GM21390 (cell line): Measurements from ENCODE around the gene PEX5L.

Experiments
- ATAC-seq: cut with Tn5 transposase; IDR thresholded peaks from one replicate; pipeline ENCODE4 v1.9.1; 2021; ENCODE audit not compliant: unreplicated experiment

Gene PEX5L

GRCh38 chr3:179852142-179852905 is 184.4 kb downstream of the PEX5L start:
- ATAC-seq = peak; percentile 67

- no peak for ATAC-seq
Measured at GRCh38 chr3:179848711-179849110, 188.0 kb downstream of the PEX5L start.

- no peak for ATAC-seq
Measured at GRCh38 chr3:179842061-179842460, 194.7 kb downstream of the PEX5L start.

GRCh38 chr3:179840985-179841384 is 195.8 kb downstream of the PEX5L start:
- ATAC-seq = no peak

GRCh38 chr3:179837374-179837773 is 199.4 kb downstream of the PEX5L start:
- ATAC-seq = no peak

GRCh38 chr3:179833294-179833693 is 203.4 kb downstream of the PEX5L start:
- no peak for ATAC-seq

- ATAC-seq = no peak
Measured at GRCh38 chr3:179832333-179832854, 204.3 kb downstream of the PEX5L start.

- no peak for ATAC-seq
Measured at GRCh38 chr3:179829401-179829800, 207.3 kb downstream of the PEX5L start.

- ATAC-seq = no peak
Measured at GRCh38 chr3:179828738-179829137, 208.0 kb downstream of the PEX5L start.

GRCh38 chr3:179826247-179826637 is 210.5 kb downstream of the PEX5L start:
- no peak for ATAC-seq

GRCh38 chr3:179825527-179826246 is 211.1 kb downstream of the PEX5L start:
- no peak for ATAC-seq

- ATAC-seq = no peak
Measured at GRCh38 chr3:179822296-179822695, 214.4 kb downstream of the PEX5L start.

- no peak for ATAC-seq
Measured at GRCh38 chr3:179819379-179819778, 217.4 kb downstream of the PEX5L start.

- ATAC-seq = no peak
Measured at GRCh38 chr3:179812096-179812382, 224.7 kb downstream of the PEX5L start.

- peak; percentile 93 for ATAC-seq
Measured at GRCh38 chr3:179811321-179812095, 225.2 kb downstream of the PEX5L start.

- no peak for ATAC-seq
Measured at GRCh38 chr3:179809639-179810038, 227.1 kb downstream of the PEX5L start.

GRCh38 chr3:179807588-179807987 is 229.1 kb downstream of the PEX5L start:
- ATAC-seq = no peak

- no peak for ATAC-seq
Measured at GRCh38 chr3:179806177-179806576, 230.6 kb downstream of the PEX5L start.

- ATAC-seq = no peak
Measured at GRCh38 chr3:179801856-179802255, 234.9 kb downstream of the PEX5L start.

- no peak for ATAC-seq
Measured at GRCh38 chr3:179801263-179801662, 235.5 kb downstream of the PEX5L start.

- ATAC-seq = no peak
Measured at GRCh38 chr3:179797192-179797591, 239.5 kb downstream of the PEX5L start.

- ATAC-seq = no peak
Measured at GRCh38 chr3:179796421-179796820, 240.3 kb downstream of the PEX5L start.
